Activated CD8-positive, alpha-beta T cell treated with anti-CD3 and anti-CD28 coated beads, Interleukin-2, amount 10 ng/mL, durations not matched to agents 7 days and 5 days (primary cell): Measurements from ENCODE around the gene LGALS4. TPM values are rescaled to one million over a fixed set of nuclear protein-coding genes. Genes with fewer than 3 reads are reported as not detected.
A peak's percentile ranks its signal among the peaks of the same experiment; 100 is the strongest.
"Not testable (repeated sequence)": the region's sequence is repeated elsewhere in the genome, so short reads cannot be mapped to it uniquely, and the experiment has no call there.

ENCODE experiments used
- ATAC-seq: fragments of 150-1000 bp; cut with Tn5 transposase; one replicate; pipeline ENCODE4 v1.10.0; 2021; ENCODE audit warnings: moderate library complexity
- CTCF ChIA-PET: fragments of 350-600 bp; sonication (Branson Sonifier 250); formaldehyde crosslinking; loops from one replicate; lab custom pipeline; 2021; ENCODE audit warnings: antibody characterized with exemption; lab: Charles Lee
- POLR2A ChIA-PET: fragments of 350-600 bp; sonication (Branson Sonifier 250); formaldehyde crosslinking; loops from one replicate; lab custom pipeline; 2021; ENCODE audit warnings: antibody characterized with exemption; lab: Charles Lee
- DNase-seq: peaks from one replicate; pipeline ENCODE4 v3.0.0-alpha.2; 2020
- H3K27ac Mint-ChIP-seq: one replicate; pipeline ENCODE4 v1.8.0; 2021; ENCODE audit warnings: mild to moderate bottlenecking, mixed read lengths
- H3K27me3 Mint-ChIP-seq: one replicate; pipeline ENCODE4 v1.8.0; 2021; ENCODE audit warnings: low read depth, mixed read lengths
- H3K36me3 Mint-ChIP-seq: one replicate; pipeline ENCODE4 v1.8.0; 2021; ENCODE audit warnings: low read depth, mixed read lengths
- H3K4me1 Mint-ChIP-seq: one replicate; pipeline ENCODE4 v1.8.0; 2021; ENCODE audit warnings: low read depth, mixed read lengths
- H3K4me3 Mint-ChIP-seq: one replicate; pipeline ENCODE4 v1.8.0; 2021; ENCODE audit warnings: mild to moderate bottlenecking, mixed read lengths
- H3K9me3 Mint-ChIP-seq: one replicate; pipeline ENCODE4 v1.8.0; 2022; ENCODE audit warnings: mixed read lengths; ENCODE audit not compliant: insufficient read depth
- total RNA-seq, 2 experiments: library from RNA; stranded (reverse); gene quantifications; one replicate each; pipeline ENCODE4 v1.2.3, GENCODE V29; 2021

LGALS4 gene
- total RNA-seq, 2 experiments from 2014 or later, result 1.6 to 1.8 TPM

DNA sequence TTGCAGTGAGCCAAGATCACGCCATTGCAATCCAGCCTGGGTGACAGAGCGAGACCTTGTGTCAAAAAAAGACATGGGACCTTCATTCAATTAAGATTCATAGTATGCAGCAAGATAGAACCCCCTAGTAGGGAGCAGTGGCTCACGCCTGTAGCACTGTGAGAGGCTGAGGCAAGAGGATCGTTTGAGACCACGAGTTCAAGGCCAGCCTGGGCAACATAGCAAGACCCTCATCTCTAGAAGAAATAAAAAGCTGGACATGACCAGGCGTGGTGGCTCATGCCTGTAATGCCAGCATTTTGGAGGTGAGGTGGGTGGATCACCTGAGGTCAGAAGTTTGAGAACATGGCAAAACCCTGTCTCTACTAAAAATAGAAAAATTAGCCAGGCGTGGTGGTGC lies 32.3 kb downstream of the LGALS4 start:
- CTCF ChIA-PET, result no interaction called here
- peaks cover 17% of the 10 kb centered on the region for H3K27me3 Mint-ChIP-seq
- no peak for DNase-seq
- ATAC-seq, result no peak
- peaks cover 2% of the 10 kb centered on the region for H3K4me1 Mint-ChIP-seq
- H3K9me3 Mint-ChIP-seq, result no peaks in the 10 kb centered on the region
- H3K4me3 Mint-ChIP-seq, result no peak overlapping the region
- POLR2A ChIA-PET, result no interaction called here
- no peak overlapping the region for H3K27ac Mint-ChIP-seq
- H3K36me3 Mint-ChIP-seq, result no peaks in the 10 kb centered on the region

- Mint-ChIP-seq H3K27ac (no peak overlapping the region), H3K36me3 (no peaks in the 10 kb centered on the region), H3K9me3 (no peaks in the 10 kb centered on the region), H3K27me3 (peaks cover 17% of the 10 kb centered on the region), H3K4me3 (no peak overlapping the region), H3K4me1 (peaks cover 5% of the 10 kb centered on the region)
- POLR2A ChIA-PET, result no interaction called here
- ATAC-seq, result no peak
- no peak for DNase-seq
- CTCF ChIA-PET, result no interaction called here
These were observed 34.0 kb downstream of the LGALS4 start for GRCh38 chr19:38778733-38779132.

DNA sequence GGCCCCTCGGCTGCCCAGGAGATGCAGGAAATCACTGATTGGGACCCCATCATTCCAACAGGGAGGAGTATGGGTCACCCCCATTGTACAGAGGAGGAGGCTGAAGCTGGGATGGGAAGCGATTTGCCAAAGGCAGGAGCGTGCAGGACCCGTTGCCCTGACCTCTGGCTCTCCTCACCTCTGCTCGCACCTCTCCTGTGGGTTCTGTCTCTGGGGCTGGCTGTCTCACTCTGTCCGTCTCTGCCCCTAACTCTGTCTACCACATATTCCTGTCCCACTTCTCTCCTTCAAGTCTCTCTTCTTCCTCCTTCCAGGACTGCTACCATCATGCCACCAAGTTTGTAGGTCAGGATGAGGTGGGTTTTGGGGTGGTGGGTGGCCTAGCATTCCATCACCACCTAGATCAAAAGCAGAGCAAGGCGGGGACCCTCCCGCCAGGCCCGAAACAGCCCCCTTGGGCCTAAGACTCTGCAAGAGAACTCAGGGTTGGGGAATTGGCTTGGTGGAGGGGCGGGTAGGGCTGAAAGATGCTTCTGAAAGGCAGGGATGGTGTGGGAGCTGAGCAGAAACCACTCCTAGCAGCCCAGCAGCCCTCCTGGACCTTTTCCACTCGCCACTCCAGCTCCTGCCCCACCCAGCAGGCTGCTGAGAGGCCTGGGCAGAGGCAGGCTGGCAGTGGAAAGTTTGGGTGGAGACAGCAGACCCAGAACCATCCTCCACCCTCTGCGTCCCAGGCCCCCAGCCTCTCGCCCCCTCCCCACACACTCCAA lies 38.4 kb downstream of the LGALS4 start:
- ChIA-PET POLR2A (no interaction called here), CTCF (interaction anchor here (0.6 to 0.8 kb wide), 2 partner anchors 18 to 113 kb away, joined by 3 read pairs; no protein-coding TSS in a partner anchor)
- no peak overlapping the region for H3K4me3 Mint-ChIP-seq
- H3K27ac Mint-ChIP-seq, result no peak overlapping the region
- H3K4me1 Mint-ChIP-seq, result peaks cover 10% of the 10 kb centered on the region
- peaks cover 5% of the 10 kb centered on the region for H3K27me3 Mint-ChIP-seq
- ATAC-seq (no peak), DNase-seq (no peak)
- no peaks in the 10 kb centered on the region for H3K9me3 Mint-ChIP-seq
- H3K36me3 Mint-ChIP-seq, result no peaks in the 10 kb centered on the region

DNA sequence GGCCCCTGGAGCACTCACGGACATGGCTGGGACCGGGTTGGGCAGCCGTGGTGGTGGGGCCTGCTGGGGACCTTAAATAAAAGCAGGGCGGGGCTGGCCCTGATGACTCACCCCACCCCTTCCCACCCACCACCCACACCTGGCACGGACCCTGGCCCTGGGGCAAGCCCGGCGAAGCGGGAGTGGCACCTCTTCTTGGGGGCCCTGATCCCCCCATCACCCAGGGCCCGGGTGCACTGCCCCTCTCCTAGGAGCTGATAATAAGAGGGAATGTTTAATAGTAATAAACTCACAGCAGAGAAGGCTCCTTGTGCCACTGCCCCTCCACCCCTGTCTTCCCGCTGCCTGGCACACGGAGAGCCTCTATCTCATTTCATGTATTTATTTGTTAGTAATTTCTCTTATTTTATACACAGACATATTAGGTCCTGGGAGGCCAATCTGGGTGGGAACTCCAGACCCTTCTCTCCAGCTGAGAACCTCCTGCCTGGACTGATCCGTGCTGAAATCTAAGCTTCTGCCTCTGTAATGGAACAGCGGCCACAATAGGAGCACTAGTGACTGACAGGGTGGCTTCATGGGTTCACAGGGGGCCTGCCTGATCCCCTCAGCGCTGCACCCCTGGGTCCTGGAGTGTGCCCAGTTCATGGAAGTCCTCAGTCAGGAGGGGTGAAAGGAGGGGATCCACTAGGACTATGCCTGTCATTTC lies 39.1 kb downstream of the LGALS4 start, which contains the start of gene LGALS7:
LGALS7 (minus strand) TSS at position 49 of the 709 bp plus-strand sequence; CDS start at position 24, 25 bp downstream.
- Mint-ChIP-seq H3K27me3 (peaks cover 1% of the 10 kb centered on the region), H3K4me1 (peaks cover 14% of the 10 kb centered on the region), H3K27ac (no peak within 1 kb of the TSS), H3K4me3 (no peak within 1 kb of the TSS), H3K9me3 (no peaks in the 10 kb centered on the region), H3K36me3 (no peaks in the 10 kb centered on the region)
- no peak for DNase-seq
- POLR2A ChIA-PET, result no interaction called here
- no peak for ATAC-seq
- CTCF ChIA-PET, result no interaction called here

- peaks cover 14% of the 10 kb centered on the region for H3K4me1 Mint-ChIP-seq
- CTCF ChIA-PET, H3K9me3 Mint-ChIP-seq, H3K4me3 Mint-ChIP-seq, H3K27me3 Mint-ChIP-seq, H3K27ac Mint-ChIP-seq, H3K36me3 Mint-ChIP-seq, POLR2A ChIA-PET, ATAC-seq, DNase-seq: not testable (repeated sequence)
These were observed 41.2 kb downstream of the LGALS4 start for GRCh38 chr19:38771569-38771968.

GRCh38 chr19:38770949-38771275 lies 41.8 kb downstream of the LGALS4 start:
- ATAC-seq, result peak; percentile 87
- H3K27ac Mint-ChIP-seq, POLR2A ChIA-PET, CTCF ChIA-PET, H3K4me3 Mint-ChIP-seq, H3K9me3 Mint-ChIP-seq, H3K36me3 Mint-ChIP-seq, DNase-seq, H3K27me3 Mint-ChIP-seq: not testable (repeated sequence)
- peaks cover 14% of the 10 kb centered on the region for H3K4me1 Mint-ChIP-seq

GRCh38 chr19:38770228-38770948 lies 42.4 kb downstream of the LGALS4 start:
- CTCF ChIA-PET, result interaction anchor here (1.0 to 1.6 kb wide), 14 partner anchors 14 to 163 kb away, joined by 3 to 19 read pairs (median 4); partner anchors contain the start of genes ACTN4, ECH1 and RINL
- not testable (repeated sequence) for DNase-seq, H3K36me3 Mint-ChIP-seq, H3K27ac Mint-ChIP-seq, H3K4me3 Mint-ChIP-seq, H3K27me3 Mint-ChIP-seq, H3K9me3 Mint-ChIP-seq
- H3K4me1 Mint-ChIP-seq, result peaks cover 11% of the 10 kb centered on the region
- POLR2A ChIA-PET, result interaction anchor here (1.0 to 1.6 kb wide), 3 partner anchors 12 to 35 kb away, joined by 3 to 7 read pairs (median 6); no protein-coding TSS in a partner anchor
- peak; percentile 23 for ATAC-seq

DNA sequence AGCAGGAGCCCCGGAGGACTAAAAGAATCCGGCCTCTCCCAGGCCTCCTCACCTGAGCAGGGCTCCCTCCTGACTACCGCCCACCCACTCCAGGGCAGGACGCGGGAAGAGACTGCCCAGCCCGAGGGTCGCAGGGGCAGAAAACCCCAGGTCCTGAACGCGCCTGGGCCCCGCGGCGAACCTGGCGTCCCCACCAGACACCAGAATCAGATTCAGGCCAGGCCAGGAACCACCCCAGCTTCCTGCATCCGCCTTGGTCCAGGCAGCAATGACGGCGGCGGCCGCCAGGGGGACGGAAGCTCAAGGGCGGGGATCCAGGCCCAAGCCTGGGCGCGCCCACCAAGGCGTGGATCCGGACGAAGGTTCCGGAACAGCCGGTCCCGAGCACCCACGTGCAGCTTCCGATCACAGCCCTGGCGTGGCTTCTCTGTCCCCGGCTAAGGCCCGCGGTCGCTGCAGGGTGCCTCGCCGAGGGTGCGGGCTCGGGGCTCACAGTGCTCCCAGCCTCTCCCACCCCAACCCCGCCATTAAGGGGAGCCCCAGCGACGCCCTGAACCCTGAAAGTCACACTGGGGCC lies 43.0 kb downstream of the LGALS4 start:
- Mint-ChIP-seq H3K9me3 (no peaks in the 10 kb centered on the region), H3K4me3 (peak overlapping the region; percentile 56), H3K27ac (peak overlapping the region; percentile 77), H3K4me1 (peaks cover 9% of the 10 kb centered on the region), H3K27me3 (peaks cover 7% of the 10 kb centered on the region), H3K36me3 (no peaks in the 10 kb centered on the region)
- peak; percentile 83 for ATAC-seq
- POLR2A ChIA-PET, result interaction anchor here (0.6 to 1.6 kb wide), 6 partner anchors 12 to 109 kb away, joined by 3 to 7 read pairs (median 3); partner anchors contain the start of gene RINL
- CTCF ChIA-PET, result interaction anchor here (0.7 to 1.6 kb wide), 23 partner anchors 15 to 163 kb away, joined by 3 to 19 read pairs (median 3); partner anchors contain the start of genes ACTN4, ECH1 and RINL
- peak; percentile 89 for DNase-seq

DNA sequence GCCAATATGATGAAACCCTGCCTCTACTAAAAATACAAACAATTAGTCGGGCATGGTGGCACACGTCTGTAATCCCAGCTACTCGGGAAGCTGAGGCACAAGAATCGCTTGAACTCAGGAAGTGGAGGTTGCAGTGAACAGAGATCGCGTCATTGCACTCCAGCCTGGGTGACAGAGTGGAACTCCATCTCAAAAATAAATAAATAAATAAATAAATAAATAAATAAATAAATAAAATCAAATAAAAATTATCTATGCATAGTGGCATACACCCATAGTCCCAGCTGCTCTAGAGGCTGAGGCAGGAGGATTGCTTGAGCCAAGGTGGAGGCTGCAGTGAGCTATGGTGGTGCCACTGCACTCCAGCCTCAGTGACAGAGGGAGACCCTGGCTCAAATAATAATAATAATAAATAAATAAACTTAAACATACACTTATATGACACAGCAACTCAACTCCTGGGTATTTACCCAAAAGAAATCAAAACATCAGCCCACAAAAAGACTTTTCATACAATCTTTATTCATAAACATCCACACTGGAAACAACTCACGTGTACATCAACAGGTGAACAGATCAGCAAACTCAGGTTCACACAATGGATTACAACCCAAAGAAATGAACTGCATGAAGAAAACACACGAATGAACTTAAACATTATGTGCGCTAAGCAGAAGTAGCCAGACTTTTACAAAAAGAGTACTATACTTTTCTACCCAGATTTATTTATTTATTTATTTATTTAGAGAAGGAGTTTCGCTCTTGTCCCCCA lies 46.3 kb downstream of the LGALS4 start:
- DNase-seq, result no peak
- ChIA-PET POLR2A (interaction anchor here (0.7 kb wide), 1 partner anchor 24 kb away, joined by 3 read pairs; no protein-coding TSS in a partner anchor), CTCF (no interaction called here)
- Mint-ChIP-seq H3K4me3 (no peak overlapping the region), H3K4me1 (peaks cover 9% of the 10 kb centered on the region), H3K27me3 (peaks cover 7% of the 10 kb centered on the region), H3K27ac (no peak overlapping the region), H3K9me3 (no peaks in the 10 kb centered on the region), H3K36me3 (no peaks in the 10 kb centered on the region)
- ATAC-seq, result no peak

DNA sequence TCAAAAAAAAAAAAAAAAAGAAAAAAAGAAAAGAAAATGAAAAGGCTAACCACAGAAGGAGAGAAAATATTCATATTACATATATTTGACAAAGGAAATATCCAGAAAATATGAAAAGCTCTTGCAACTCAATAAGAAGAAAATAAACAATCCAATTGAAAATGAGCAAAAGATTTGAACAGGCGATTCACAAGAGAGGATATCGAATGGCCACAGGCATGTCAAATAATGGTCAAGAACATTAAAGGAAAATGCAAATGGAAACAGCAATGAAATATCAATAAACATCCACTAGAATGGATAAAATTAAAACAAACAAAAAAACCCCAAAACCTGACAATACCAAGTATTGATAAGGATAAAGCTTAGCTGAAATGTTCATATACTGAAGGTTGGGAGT lies 47.5 kb downstream of the LGALS4 start:
- no peaks in the 10 kb centered on the region for H3K36me3 Mint-ChIP-seq
- DNase-seq, result no peak
- peaks cover 7% of the 10 kb centered on the region for H3K27me3 Mint-ChIP-seq
- peaks cover 9% of the 10 kb centered on the region for H3K4me1 Mint-ChIP-seq
- H3K4me3 Mint-ChIP-seq, result no peak overlapping the region
- no peak overlapping the region for H3K27ac Mint-ChIP-seq
- CTCF ChIA-PET, result no interaction called here
- no peaks in the 10 kb centered on the region for H3K9me3 Mint-ChIP-seq
- no peak for ATAC-seq
- POLR2A ChIA-PET, result no interaction called here
